ENCODE measurements around the gene TMEM181.

DNA sequence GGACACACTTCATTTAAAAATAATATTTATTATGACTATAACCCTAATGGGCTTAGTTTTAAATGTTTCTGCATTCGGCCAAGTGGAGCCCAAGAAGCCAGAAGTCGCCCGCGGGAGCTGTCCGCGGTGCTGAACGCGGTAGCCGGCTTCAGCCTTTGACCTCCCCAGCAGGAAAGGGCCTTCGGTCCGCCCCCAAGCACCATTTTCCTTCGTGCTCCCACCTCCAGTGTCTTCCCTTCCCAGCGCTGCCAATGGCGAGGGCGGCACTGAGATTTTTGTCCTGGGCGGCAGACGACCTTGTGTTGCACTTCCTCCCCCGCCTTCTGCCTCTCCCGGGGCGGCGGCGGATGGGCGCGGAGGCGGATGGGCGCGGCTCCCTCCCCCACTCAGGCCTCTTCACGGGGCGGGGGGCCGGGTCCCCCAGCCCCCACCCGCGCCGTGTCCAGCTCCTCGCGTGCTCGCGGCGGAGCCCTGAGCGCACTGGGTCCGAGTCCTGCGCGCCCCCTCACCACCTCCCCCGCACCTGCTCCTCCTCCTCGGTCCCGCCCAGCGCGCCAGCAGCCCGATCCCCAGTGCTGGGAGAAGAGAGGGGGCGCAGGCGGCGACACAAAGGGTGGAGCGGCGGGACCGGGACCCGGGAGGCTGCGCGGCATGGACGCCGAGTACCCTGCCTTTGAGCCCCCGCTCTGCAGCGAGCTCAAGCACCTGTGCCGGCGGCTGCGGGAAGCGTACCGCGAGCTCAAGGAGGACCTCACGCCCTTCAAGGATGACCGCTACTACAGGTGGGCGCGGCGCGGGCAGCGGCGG lies 23.6 kb upstream of the TMEM181 start:
- TF ChIP-seq, protein P1, sequence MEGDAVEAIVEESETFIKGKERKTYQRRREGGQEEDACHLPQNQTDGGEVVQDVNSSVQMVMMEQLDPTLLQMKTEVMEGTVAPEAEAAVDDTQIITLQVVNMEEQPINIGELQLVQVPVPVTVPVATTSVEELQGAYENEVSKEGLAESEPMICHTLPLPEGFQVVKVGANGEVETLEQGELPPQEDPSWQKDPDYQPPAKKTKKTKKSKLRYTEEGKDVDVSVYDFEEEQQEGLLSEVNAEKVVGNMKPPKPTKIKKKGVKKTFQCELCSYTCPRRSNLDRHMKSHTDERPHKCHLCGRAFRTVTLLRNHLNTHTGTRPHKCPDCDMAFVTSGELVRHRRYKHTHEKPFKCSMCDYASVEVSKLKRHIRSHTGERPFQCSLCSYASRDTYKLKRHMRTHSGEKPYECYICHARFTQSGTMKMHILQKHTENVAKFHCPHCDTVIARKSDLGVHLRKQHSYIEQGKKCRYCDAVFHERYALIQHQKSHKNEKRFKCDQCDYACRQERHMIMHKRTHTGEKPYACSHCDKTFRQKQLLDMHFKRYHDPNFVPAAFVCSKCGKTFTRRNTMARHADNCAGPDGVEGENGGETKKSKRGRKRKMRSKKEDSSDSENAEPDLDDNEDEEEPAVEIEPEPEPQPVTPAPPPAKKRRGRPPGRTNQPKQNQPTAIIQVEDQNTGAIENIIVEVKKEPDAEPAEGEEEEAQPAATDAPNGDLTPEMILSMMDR (IDR thresholded peaks at IDR 0.05) = no peak
- TF ChIP-seq POLR2A (IDR thresholded peaks at IDR 0.05) = no peak

Data from right lobe of liver (tissue), 4 donors.